Transverse colon (tissue), 3 donors: ENCODE results near the gene ALDH3B1.

Source experiments
- CTCF ChIP-seq, 5 experiments: fragments of 200-600 bp in 3 of 5; fragments of 450-650 bp in 2 of 5; sonication (generic) in 3 of 5; IDR thresholded peaks; 1 replicate in 2 of 5; 2 replicates in 3 of 5; pipeline ENCODE4 v1.5.1; 2016 to 2017; ENCODE audit warnings: antibody characterized with exemption in 5 of 5, inconsistent platforms in 3 of 5, mild to moderate bottlenecking in 2 of 5, moderate library complexity in 1 of 5
- EP300 ChIP-seq: sonication (generic); formaldehyde crosslinking; IDR thresholded peaks from one replicate; pipeline ENCODE4 v1.6.1; 2017; ENCODE audit warnings: antibody characterized with exemption, low read depth
- POLR2A ChIP-seq: fragments of 450-650 bp; IDR thresholded peaks from one replicate; pipeline ENCODE4 v1.6.1; 2016; ENCODE audit warnings: antibody characterized with exemption, mild to moderate bottlenecking, moderate library complexity

GRCh38 chr11:68015467-68015866, 5.3 kb downstream of the ALDH3B1 start:
- no peak for TF ChIP-seq EP300
- TF ChIP-seq CTCF (IDR thresholded peaks at IDR 0.05), result no peak
- no peak for TF ChIP-seq POLR2A
